SU-DHL-6 (cell line): ENCODE measurements around the gene ANO10.

Source experiments
- H2AFZ ChIP-seq: fragments of 200-600 bp; sonication (generic); 2 replicates; pipeline ENCODE4 v1.6.1; 2014; ENCODE audit warnings: low read depth, mild to moderate bottlenecking, moderate library complexity, mixed read lengths, antibody characterized with exemption, low read length; ENCODE audit not compliant: severe bottlenecking
- H3F3A ChIP-seq: fragments of 200-600 bp; shearing (Covaris generic); 2 replicates; pipeline ENCODE4 v1.6.0; 2016; ENCODE audit warnings: antibody characterized with exemption, mild to moderate bottlenecking; ENCODE audit not compliant: insufficient read depth
- H3K27ac ChIP-seq: fragments of 200-600 bp; sonication (generic); 2 replicates; pipeline ENCODE4 v1.5.1; 2016; ENCODE audit warnings: low read depth, mild to moderate bottlenecking, low read length, moderate library complexity, mixed read lengths
- H3K27me3 ChIP-seq: fragments of 200-600 bp; sonication (generic), shearing (Covaris generic); 2 replicates; pipeline ENCODE4 v1.6.0; 2014; ENCODE audit warnings: mild to moderate bottlenecking, low read length
- H3K36me3 ChIP-seq: fragments of 200-600 bp; sonication (generic); 2 replicates; pipeline ENCODE4 v1.6.1; 2014; ENCODE audit warnings: mild to moderate bottlenecking, low read length, mixed read lengths
- H3K4me2 ChIP-seq: fragments of 300-600, 200-600 bp; shearing (Covaris generic), sonication (generic); 2 replicates; pipeline ENCODE4 v1.6.0; 2014; ENCODE audit warnings: low read length, low read depth, mild to moderate bottlenecking; ENCODE audit not compliant: poor library complexity, severe bottlenecking
- H3K4me3 ChIP-seq: fragments of 200-600 bp; sonication (generic); 2 replicates; pipeline ENCODE4 v1.5.1; 2014; ENCODE audit warnings: antibody characterized with exemption, low read length, mild to moderate bottlenecking, mixed read lengths; ENCODE audit not compliant: insufficient read depth, poor library complexity, severe bottlenecking
- H3K79me2 ChIP-seq: fragments of 200-600 bp; sonication (generic); 2 replicates; pipeline ENCODE4 v1.6.1; 2014; ENCODE audit warnings: mild to moderate bottlenecking, low read length, moderate library complexity; ENCODE audit not compliant: insufficient read depth
- H3K9ac ChIP-seq: fragments of 200-600 bp; sonication (generic); 2 replicates; pipeline ENCODE4 v1.7.0; 2014; ENCODE audit warnings: mild to moderate bottlenecking, low read length
- H3K9me2 ChIP-seq: fragments of 200-600 bp; sonication (generic); replicated peaks from 2 replicates; pipeline ENCODE4 v1.6.1; 2014; ENCODE audit warnings: low read length; ENCODE audit not compliant: insufficient read depth
- H3K9me3 ChIP-seq: fragments of 200-600 bp; sonication (generic); 2 replicates; pipeline ENCODE4 v1.6.1; 2014; ENCODE audit warnings: low read length, mixed read lengths; ENCODE audit not compliant: insufficient read depth
- H4K20me1 ChIP-seq: fragments of 200-600 bp; sonication (generic); 2 replicates; pipeline ENCODE4 v1.6.1; 2014; ENCODE audit warnings: low read depth, mild to moderate bottlenecking, antibody characterized with exemption, low read length, moderate library complexity, mixed read lengths
- EZH2phosphoT487 ChIP-seq: fragments of 200-600 bp; sonication (generic), shearing (Covaris generic); conservative IDR thresholded peaks from 2 replicates; pipeline ENCODE4 v1.6.1; 2018; ENCODE audit warnings: mild to moderate bottlenecking, antibody characterized with exemption, low read length, moderate library complexity, mixed read lengths
- TF ChIP-seq, protein P1 (sequence below): fragments of 200-600 bp; sonication (generic); IDR thresholded peaks from one replicate; pipeline ENCODE4 v1.5.1; 2017; ENCODE audit warnings: antibody characterized with exemption, mild to moderate bottlenecking, low read length, moderate library complexity; ENCODE audit not compliant: insufficient read depth, poor library complexity, severe bottlenecking

ANO10 gene

DNA sequence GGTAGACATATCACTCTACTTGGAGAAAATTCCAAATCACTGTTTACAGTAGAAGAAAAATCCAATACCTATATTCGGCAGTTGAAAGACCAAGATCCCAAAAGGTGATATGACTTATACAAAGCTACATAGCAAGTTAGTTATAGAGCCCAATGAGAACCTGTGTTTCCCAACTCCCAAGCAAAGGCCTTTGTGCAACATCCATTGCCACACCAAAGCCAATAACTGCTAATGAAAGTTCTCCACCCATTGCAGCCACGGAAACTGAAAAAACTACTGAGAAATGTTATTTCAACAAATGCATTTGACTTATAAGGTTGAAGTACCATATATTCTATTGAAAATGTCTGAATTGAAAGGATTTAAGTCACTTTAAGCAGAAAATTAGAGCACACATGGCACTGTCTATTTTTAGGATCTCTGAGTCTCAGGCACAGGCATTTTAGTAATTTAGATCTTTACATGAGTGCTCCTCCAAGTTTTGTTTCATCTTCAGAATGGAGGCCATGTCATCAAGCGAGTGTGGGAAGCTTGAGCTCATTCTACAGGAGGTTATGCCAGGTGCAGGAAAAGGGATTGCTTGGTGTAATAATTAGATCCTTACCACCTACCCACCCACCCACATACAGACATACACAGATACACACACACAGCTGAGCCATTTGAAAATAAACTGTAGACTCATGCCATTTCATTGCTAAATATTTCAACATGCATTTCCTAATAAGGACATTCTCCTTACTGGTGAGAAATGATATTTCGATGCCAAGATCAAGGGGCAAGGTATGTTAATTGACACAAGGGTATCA is 19.7 kb upstream of the ANO10 start:
- Histone ChIP-seq H3K9ac (no peak overlapping the region), H3K4me3 (no peak overlapping the region), H3F3A (no peaks in the 10 kb centered on the region), H3K27ac (no peak overlapping the region), H3K79me2 (no peaks in the 10 kb centered on the region), H3K4me2 (no peak overlapping the region), H3K9me3 (no peaks in the 10 kb centered on the region), H3K36me3 (no peaks in the 10 kb centered on the region), H3K9me2 (no peaks in the 10 kb centered on the region), H3K27me3 (no peaks in the 10 kb centered on the region), H2AFZ (no peak overlapping the region), H4K20me1 (no peaks in the 10 kb centered on the region)
- TF ChIP-seq EZH2phosphoT487 = no peak
- TF ChIP-seq, protein P1, sequence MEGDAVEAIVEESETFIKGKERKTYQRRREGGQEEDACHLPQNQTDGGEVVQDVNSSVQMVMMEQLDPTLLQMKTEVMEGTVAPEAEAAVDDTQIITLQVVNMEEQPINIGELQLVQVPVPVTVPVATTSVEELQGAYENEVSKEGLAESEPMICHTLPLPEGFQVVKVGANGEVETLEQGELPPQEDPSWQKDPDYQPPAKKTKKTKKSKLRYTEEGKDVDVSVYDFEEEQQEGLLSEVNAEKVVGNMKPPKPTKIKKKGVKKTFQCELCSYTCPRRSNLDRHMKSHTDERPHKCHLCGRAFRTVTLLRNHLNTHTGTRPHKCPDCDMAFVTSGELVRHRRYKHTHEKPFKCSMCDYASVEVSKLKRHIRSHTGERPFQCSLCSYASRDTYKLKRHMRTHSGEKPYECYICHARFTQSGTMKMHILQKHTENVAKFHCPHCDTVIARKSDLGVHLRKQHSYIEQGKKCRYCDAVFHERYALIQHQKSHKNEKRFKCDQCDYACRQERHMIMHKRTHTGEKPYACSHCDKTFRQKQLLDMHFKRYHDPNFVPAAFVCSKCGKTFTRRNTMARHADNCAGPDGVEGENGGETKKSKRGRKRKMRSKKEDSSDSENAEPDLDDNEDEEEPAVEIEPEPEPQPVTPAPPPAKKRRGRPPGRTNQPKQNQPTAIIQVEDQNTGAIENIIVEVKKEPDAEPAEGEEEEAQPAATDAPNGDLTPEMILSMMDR = no peak

DNA sequence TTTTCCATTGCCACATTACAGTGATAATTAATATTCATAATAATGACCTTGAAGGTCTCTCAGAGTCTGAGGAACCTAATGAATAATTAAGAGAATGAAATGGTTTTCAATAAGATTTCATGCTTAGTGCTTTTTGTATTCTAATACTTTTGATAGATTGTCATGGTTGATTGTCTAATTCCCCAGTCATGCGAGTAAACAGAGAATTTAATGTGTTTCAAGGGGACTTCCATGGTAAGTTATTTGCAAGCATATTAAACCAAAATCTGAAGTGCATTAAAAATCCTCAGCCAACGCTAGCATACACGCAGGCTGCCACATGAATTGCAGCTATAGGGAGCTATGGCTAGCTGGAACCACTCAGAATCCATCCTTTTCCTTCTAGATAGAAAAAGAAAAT is 18.9 kb upstream of the ANO10 start:
- H3K27ac ChIP-seq = no peak overlapping the region
- no peaks in the 10 kb centered on the region for H4K20me1 ChIP-seq

GRCh38 chr3:43638594-43639447 is 17.0 kb upstream of the ANO10 start:
- no peaks in the 10 kb centered on the region for H3F3A ChIP-seq
- H3K4me2 ChIP-seq = no peak overlapping the region
- no peak overlapping the region for H2AFZ ChIP-seq
- no peak for TF ChIP-seq EZH2phosphoT487
- TF ChIP-seq, protein P1 = peak; percentile 32
- no peaks in the 10 kb centered on the region for H4K20me1 ChIP-seq
- no peak overlapping the region for H3K4me3 ChIP-seq
- H3K9me2 ChIP-seq = no peaks in the 10 kb centered on the region
- H3K27me3 ChIP-seq = no peaks in the 10 kb centered on the region
- H3K9me3 ChIP-seq = no peaks in the 10 kb centered on the region
- no peak overlapping the region for H3K27ac ChIP-seq
- no peaks in the 10 kb centered on the region for H3K36me3 ChIP-seq
- H3K9ac ChIP-seq = no peak overlapping the region
- H3K79me2 ChIP-seq = no peaks in the 10 kb centered on the region

More for the DNA sequence above, 18.9 kb upstream of the ANO10 start:
- Histone ChIP-seq H3F3A (no peaks in the 10 kb centered on the region), H3K36me3 (no peaks in the 10 kb centered on the region), H3K4me3 (no peak overlapping the region), H3K27me3 (no peaks in the 10 kb centered on the region), H3K9ac (no peak overlapping the region), H2AFZ (no peak overlapping the region), H3K9me2 (no peaks in the 10 kb centered on the region), H3K9me3 (no peaks in the 10 kb centered on the region), H3K79me2 (no peaks in the 10 kb centered on the region), H3K4me2 (no peak overlapping the region)
- TF ChIP-seq, protein P1 = no peak
- TF ChIP-seq EZH2phosphoT487 = no peak
